Left forelimb (tissue), 1 donor: ENCODE measurements around the gene KRTAP2-2.

Source experiments
- DNase-seq: peaks from one replicate; pipeline ENCODE4 v3.0.0-alpha.2; 2018; ENCODE audit warnings: low spot score

Gene KRTAP2-2

GRCh38 chr17:41020336-41020735, 34.7 kb downstream of the KRTAP2-2 start:
- no peak for DNase-seq

DNA sequence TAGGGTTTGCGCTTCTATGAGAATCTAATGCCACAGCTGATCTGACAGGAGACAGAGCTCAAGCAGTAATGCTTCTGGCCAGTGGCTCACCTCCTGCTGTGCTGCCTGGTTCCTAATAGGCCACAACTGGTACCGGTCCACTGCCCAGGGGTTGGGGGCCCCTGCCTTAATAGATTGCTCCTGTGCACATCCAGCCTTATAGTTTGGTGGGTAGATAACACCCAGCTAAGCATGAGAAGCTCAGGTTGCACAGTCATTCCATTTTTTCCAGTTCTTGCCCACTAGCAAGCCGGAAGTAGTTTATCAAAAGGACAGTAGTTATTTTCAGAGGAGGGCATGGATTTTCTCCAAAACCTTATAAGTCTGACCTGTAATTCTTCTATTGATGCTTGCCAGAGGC, 35.6 kb downstream of the KRTAP2-2 start:
- DNase-seq = no peak

GRCh38 chr17:41018541-41018940, 36.5 kb downstream of the KRTAP2-2 start:
- no peak for DNase-seq

- DNase-seq = no peak
Observed at GRCh38 chr17:41016578-41017215, 38.3 kb downstream of the KRTAP2-2 start.

- no peak for DNase-seq
Observed at GRCh38 chr17:41015454-41015853, 39.6 kb downstream of the KRTAP2-2 start.

DNA sequence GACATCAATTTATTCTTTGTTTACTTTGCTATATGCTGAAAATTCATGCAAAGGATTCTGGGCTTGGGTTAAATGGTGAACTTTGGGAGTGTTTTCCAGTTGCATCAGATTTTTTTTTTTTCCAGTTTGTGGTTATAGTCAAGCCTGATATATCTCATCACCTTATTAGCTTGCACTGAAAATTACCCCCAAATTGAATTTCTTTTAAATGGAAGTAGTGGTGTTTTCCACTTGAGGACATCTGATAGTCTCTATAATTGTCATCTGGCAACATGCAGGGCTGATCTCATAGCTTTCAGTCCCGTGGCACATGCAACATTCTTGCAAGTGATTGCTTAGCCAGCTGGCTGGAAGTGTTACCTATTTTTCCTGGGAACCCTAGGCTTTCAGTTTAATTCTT, 41.4 kb downstream of the KRTAP2-2 start:
- no peak for DNase-seq

GRCh38 chr17:41013181-41013580, 41.8 kb downstream of the KRTAP2-2 start:
- DNase-seq = no peak

GRCh38 chr17:41012326-41013120, 42.5 kb downstream of the KRTAP2-2 start:
- DNase-seq = no peak

GRCh38 chr17:41010441-41010840, 44.6 kb downstream of the KRTAP2-2 start:
- no peak for DNase-seq

DNA sequence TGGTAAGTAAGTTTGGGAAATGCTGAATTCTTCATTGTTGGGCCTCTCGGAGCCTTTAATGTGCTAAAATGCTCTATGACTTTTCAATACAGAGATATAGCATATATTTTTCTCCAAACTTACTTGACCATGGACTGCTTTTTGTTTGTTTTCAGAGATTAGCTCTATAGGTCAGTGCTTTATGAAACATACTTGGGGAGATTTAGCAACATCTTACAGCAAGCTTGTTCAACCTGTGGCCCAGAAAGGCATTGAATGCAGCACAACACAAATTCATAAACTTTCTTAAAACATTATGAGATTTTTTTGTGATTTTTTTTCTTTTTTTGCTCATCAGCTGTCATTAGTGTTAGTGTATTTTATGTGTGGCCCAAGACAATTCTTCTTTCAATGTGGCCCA, 45.1 kb downstream of the KRTAP2-2 start:
- DNase-seq = no peak

DNA sequence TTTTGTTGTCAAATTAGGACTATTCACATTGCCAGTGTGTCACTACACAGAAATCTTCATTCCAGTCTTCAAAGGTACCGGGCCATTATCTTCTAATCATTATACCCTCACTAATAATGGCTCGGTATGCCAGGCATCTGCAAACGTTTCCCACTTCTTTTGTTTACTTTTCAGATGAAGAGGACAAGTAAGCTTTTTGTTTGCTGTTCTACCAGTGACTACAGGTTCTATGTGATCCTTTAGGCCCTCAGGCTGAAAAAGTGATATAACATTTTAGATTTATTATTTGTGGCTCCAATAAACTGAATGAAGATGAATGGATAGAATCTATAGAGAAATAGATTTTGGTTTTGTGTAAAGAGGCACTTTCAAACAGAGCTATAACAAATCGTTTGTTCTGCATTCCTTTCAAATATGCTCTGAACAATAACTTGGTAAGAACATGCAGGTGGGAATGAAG, 45.7 kb downstream of the KRTAP2-2 start:
- DNase-seq = no peak

- DNase-seq = no peak
Observed at GRCh38 chr17:41008811-41009210, 46.2 kb downstream of the KRTAP2-2 start, which contains the start of gene KRTAP3-1. Gene KRTAP3-1 (minus strand): TSS chr17:41009128. CDS start chr17:41009074, 54 bp downstream.
